GM18867 (cell line): Measurements from ENCODE around the gene PGRMC2.

Experiments
- ATAC-seq: cut with Tn5 transposase; IDR thresholded peaks from one replicate; pipeline ENCODE4 v1.9.1; 2021; ENCODE audit warnings: mild to moderate bottlenecking, moderate library complexity; ENCODE audit not compliant: unreplicated experiment

PGRMC2 gene

DNA sequence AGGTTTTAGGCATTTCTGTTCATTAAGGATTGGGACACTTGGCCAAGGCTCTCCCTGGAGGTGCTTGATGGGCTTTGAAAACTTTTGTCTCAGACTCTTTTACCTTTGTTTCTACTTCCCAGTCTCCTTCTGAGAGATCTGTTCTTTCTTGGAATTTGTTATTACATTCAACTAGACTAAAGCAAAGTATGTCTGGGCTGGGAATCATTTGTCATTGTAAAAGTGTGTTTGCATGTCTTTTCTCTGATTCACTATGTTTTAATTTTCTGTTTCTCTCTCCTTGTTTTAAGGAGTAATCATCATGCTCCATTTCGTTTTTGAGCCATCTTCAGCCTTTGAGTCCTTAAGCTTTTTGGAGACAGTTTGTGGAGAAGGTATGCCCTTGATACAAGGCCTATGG lies 12.2 kb upstream of the PGRMC2 start:
- ATAC-seq, result no peak

DNA sequence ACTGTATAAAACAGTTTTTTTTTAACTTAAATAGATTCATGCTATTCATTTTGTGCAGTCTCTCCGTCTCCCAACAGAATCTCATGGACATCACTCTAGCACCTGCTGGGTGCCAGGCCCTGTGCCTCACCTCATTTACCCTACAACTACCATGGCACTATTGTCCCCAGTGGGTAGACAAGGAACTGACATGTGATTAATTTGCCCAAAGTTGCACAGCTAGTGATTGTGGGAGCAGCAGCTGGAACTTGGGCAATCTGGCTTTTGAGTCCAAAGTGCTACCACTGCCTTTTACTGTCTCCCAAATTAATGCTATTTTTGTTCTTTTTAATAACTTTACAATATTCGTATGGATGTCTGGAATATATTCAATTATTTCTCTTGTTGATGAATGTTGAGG lies 11.2 kb upstream of the PGRMC2 start:
- ATAC-seq, result peak; percentile 64

DNA sequence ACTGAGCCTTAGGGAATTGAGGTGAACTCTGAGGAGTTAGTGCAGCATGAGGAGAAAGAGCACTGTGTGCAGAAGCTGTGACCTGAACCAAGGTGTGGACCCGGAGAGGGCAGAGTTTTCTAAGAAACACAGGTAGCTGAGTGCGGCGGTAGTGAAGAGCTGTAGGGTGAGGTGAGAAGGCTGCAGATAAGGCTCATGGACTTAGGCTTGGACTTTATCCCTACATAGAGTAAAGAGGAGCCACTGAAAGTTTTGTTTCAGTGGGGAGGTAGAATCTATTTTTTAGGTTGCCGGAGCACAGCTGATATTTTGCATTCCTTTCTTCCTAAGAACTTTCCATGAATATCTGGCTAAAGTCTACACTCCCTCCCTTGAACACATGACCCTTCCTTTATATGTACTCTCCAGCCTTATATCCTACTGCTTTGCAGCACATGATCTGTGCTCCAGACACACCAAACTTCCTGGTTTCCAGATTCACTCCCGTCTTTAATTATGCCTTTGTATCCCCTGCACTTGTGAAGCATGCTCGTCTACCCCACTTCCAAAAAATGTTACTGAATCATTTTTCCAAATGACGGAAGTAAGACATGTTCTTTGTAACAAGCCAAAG lies 10.6 kb upstream of the PGRMC2 start:
- ATAC-seq, result no peak

DNA sequence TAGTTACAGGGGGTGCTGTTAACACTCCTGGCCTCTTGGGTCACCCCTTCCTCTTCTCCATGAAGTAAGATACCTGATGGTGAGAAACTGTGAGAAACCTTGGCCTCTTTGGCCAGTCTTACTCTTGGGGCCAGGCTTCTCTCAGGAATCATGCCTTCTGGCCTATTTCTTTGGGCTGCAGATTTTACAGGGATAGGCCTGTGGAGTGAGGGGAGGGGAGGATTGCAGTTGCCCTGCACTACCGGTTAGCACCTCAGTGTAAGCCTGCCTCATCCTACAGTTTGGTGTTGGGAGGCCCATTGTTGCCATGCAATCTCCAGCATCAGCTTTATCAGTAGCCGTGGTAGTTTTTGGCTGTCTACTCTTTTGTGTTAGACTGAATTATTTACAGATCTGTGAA lies 7.6 kb upstream of the PGRMC2 start:
- no peak for ATAC-seq

DNA sequence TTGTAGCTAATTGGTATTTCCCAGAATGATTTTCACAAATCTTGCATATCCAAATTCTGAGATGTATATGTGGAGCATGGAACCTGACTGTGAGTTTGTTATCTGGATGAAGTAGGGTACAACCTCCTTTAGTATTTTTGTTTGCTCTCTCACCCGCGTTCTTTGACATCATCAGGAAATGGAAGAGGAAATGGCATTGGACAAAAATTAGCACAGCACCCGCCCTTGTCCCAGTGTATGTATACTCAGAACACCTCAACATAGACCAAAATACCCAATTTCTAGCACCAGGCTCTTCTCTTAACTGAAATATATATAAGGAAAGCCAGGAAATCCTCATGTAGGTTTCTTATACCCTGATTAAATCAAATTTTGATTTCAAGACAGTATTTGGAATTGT lies 6.9 kb upstream of the PGRMC2 start:
- ATAC-seq, result no peak

DNA sequence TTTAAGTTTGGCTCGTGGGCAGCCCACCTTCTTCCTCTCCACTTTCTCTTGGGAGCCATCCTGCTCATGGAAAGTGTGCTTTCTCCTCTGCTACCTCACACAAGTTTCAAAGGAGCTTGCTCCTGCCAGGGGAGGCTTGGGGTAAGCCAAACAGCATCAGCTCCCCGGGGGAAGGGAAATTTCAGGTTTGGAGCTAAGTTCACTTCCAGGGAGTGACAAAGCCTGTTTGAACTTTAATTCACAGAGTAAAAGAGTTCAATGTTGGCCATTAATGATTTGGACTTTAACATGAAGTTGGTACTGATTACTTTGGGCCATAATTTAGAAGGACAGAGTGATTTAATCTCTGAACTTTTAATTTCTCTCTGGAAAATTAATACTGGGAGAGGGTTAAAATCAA lies 4.7 kb upstream of the PGRMC2 start:
- no peak for ATAC-seq

DNA sequence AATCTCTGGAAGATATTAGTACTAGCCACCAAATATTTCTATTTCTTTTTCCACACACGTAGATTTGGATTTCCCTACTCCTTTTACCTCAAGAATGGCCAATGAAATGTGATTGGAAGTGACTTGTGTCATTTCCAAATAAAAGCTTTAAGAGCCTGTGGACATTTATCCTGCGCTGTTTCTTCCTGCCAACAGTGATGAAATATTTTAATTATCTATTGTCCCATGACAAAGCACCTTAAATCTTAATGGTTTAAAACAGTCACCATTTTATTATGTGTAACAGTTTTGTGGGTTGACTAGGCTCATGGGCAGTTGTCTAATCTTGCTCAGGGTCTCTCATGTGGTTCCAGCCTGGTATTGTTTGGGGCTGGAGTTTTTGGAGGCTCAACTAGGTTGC lies 3.5 kb upstream of the PGRMC2 start:
- ATAC-seq, result no peak

DNA sequence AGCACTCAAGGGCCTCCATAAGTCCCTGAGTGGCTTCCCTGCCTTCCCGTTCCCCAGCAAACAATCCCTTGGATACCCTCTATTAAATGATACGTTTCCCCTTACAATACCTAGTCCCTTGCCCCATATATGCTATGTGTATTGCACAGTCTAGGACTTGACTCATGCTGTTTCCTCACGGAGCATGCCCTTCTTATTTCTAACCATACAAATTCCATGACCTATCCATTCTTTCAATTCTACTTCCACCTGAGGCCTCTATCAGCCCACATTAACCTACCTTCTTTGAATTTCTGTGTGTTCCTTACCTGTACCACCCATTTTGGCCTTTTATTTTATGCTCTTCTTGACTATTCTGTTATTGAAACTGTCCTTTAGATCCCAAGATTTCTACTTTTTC lies 2.9 kb upstream of the PGRMC2 start:
- ATAC-seq, result no peak

DNA sequence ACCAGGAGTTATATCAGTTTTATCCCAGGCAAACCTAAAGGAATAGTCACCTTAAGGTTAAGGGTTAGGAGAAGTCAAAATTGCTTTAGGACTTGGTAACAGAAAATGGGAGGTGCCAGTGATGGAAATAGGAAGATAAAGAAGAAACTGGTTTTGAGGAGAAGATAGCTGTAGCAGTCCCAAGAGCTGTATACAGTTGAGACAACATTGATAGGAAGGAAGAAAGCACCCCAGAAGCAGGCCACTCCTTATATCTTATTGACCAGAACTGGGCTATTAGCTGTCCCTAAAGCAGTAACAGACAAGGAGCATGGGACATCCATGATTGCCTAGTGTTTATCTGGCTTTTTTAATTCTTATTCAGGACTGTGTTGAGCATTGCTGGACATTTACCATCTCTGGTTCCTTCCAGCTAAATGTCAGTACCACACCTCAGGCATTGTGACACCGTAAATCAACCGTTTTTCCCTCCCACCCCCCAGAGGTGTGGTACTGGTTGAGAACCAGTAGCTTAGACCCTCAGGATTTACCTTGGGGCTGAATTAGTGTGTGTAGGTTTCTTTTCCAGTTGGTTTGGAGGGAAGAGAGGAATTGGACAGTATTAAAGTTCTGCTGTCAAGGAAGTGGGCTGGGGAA lies 2.0 kb upstream of the PGRMC2 start:
- ATAC-seq, result no peak

DNA sequence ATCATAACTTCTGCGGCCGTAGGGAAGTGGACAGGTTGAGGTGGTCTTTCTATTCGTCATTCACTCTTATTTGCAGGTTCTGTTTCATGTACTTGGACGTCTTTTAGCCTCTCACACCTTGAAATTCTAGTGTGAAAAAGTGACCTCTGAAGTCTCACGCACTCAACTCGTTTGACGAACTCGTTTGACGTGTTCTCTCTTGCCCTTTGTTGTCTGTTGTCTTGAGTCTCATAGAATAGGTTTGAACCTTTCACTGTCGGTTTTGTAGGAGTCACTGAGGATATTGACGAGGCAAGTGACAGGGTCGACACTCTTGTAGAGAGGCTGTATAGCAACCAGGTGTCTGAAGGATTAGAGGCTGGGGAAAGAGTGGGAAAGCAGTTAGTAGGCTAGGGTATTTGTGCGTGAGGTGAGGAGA lies 1.1 kb upstream of the PGRMC2 start:
- ATAC-seq, result no peak

DNA sequence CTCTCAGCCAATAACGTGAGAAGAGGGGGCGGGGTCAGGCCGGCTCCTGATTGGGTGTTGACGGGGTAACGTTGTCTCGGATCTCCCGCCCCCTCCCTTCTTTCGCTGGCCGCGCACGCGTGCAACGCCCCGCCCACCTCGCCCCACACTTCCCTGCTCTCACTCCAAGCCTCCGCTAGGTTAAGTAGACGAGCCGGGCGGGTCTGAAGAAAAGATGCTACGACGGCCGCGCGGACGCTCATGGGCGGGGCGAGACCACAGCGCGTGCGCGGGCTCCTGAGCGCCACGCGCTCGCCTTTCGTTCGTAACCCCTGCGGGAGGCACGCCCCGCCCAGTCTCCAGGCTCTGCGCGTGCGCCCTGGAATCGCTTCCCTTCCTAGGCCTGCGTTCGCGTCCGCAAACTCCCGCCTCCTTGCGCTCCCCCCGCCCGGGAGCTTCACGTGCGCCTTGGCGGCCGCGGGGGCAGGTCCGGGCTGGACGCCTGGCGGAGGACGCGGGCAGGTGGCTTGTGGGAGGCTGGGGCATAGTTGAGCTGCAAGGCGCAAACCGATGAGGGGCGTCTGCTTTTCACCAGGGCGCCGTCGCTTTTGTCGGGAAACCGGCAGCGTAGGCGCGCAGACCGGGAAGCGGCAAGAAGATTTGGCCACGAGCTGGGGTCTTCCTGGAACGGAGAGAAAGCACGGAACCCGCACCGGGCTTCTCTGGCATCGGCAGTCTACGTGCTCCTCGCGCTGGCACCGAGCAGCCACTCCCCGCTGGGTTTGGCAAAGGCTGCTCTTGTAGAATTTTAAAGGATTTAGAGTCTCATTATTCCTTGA lies 467 bp upstream of the PGRMC2 start:
- ATAC-seq, result peak; percentile 80

DNA sequence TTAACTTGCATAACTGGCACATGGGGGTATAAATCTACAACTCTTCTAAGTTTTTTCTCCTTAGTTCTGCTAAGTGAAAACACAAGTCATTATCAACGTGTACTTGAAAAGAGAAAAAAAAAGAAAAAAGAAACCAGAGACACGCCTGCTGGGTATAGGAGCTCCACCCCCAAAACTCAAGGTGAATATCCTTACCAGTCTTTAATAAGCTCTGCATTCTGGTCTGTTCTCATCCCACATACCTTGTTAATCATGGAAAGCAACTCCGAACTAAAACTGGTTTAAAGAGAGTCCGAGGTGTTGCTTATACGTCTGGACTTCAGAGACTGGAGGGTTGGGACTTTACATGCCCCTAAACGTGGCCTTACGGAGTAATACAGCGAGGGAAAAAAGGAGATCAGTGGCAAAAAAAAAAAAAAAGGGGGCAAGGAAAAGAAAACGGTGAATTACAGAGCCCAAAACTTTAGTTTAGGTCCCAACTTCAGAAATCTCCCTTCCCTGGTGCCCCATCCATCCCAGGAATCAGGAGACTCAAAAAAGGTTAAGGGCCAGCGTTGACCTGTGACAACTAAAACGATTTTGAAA lies 1.0 kb downstream of the PGRMC2 start:
- ATAC-seq, result peak; percentile 27

DNA sequence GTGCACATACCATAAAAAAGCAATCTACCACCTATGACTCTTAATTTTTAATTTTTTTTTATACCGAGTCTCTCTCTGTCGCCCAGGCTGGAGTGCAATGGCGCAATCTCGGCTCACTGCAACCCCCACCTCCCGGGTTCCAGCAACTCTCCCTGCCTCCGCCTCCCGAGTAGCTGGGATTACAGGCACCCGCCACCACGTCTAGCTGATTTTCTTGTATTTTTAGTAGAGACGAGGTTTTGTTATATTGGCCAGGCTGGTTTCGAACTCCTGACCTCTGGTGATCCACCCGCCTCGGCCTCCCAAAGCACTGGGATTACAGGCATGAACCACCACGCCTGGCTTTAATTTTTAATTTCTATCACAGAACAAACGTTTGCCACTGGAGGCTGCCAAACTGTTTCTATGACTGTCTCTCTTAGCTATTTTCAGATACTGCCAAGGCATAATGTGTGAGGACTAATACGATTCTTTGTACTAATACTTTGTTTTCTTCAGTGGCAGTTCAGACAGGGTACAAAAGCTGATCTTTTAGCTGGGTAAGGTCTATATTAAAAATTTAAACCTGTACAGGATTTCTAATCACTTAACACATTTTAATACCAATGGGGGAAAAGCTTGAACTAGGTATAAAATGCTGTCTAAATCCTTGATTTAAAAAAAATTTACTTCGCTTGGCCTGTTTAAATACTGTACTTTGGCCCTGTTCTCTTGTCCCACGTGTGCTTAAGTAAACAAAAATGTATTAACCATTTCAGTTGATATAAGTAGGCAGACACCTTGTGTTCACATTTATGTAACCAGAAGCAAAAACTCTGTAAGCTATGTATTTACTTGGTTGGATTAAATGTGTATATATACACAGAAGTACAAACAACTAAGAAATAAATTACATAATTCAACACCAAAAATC lies 2.3 kb downstream of the PGRMC2 start:
- no peak for ATAC-seq

DNA sequence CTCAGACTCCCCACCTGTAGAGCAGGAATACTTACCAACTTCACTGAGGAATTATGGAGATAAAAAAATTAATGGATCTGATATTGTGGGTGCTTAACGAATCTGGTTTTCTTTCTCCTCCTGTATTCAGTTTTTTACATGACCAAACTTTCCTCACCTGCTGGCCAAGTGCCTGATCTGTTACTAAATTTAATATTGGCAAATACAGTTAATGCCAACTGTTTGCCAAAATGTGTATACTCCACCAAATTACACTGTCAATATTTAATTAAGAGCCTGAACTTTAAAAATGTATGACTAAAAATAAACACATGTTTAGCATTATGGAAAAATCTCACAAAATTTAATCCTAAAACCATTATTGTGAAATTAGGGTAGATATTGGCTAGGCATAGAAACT lies 3.3 kb downstream of the PGRMC2 start:
- ATAC-seq, result no peak

DNA sequence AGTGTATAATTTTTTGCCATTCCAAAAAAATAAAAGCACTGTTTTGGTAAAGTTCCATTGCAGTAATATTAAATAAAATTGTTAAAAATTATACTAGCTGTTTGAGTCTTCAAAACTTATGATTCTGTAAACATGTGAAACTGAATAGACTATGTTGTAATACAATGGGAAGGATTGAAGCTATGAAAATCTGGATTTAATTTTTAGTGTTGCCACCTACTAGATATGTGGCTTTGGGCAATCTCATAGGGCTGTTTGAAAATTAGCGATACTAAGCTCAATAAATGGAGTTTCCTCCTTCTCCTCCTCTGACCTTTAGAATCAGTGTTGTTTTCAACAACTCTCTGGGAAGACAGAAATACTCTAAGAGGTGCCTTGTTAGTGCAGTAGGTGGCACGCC lies 4.5 kb downstream of the PGRMC2 start:
- no peak for ATAC-seq

DNA sequence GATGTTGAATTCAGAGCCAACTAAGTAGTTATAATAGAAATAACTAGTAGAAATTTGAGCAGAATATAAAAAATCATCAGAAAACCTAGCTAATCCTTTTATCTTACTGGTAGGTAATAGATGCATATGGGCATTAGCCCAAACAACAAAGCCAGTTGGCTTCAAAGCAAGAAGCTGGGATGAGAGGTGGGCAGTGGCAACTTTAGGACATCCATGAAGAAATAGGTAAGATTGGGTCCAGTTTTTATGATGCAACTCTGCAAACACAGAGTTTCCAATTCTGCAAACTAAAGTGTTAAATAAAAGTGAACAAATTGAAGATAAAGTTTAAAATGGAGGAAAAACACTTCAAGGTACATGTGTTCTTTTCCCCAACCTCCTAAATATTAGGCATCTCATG lies 5.1 kb downstream of the PGRMC2 start:
- ATAC-seq, result no peak

DNA sequence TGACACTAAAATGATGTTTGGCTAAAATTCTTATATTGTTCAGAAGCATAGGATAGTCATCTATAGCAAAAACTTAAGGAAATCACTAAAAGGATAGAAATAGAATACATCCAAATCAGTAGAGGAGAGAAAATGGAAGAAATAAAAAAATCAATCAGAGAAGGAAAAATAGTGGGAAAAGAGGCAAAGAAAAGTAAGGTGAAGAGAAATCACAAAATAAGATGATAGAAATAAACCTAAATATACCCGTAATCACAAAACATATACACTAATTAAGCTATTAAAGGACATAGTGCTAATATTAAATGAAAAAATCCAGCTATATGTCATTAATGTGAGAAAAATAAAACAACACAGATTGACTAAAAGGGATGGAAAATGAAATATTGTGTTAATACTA lies 6.3 kb downstream of the PGRMC2 start:
- ATAC-seq, result no peak

DNA sequence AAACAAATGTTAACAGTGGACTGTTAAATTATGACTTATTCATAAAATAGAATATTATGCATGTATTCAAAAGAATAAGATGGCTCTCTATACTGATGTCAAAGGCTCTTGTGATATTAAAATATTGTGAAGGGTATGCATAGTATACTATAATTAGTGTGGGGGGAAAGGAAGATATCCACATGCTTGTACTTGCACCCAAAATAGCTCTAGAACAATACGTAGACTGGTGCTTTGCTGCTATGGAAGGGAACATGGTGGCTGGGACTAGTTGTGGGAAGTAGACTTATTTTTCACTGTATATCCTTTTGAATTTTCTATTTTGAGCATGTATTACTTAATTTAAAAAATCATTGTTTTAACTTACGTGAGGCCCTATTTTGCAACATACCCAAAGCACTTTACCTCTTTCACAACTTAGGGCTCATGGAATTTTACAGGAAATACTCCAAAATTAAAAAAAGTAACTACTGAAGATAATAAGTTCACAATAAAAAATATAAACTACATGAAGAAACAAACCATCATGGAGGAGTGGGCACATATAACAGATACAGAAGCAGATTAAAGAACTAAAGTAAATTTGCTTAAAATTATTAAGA lies 7.9 kb downstream of the PGRMC2 start:
- ATAC-seq, result no peak

DNA sequence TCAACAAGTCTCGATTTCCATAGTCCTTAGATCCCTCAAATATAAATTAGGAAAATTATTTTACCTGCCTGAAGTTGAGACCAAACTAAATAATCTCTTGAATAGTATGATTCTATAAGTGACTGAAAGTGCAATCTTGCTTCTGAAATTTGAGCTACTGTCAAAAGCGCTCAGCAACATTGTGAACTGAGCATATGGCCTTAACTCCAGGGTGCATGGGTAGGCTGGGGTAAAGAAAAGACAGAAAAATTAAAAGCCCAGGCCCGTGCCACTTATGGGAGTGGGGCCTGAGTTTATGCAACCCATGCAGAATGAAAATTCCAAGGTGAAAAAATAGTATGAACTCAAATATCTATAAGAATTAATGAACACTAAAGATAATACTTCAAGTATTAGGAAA lies 9.8 kb downstream of the PGRMC2 start:
- ATAC-seq, result no peak

DNA sequence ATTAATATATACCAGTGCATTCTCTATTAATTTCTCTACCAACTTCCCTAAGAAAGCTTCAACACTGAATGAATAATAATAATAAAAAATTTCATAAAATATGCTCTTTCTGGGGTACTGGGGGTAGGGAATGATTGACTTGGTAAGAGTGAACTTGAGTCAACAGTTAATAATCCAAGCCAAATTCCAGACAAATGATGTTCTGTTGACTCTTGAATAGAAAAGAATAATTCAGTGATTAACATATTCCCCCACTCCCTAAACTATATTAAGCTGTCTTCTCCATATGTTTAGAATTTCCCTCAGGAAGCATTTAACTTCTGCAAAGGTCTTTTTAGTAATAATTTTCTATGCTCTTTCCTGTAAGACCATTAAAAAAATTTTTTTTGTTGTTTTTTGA lies 12.3 kb downstream of the PGRMC2 start:
- no peak for ATAC-seq
